Body of pancreas (tissue), 4 donors: Measurements from ENCODE around the gene RBP2. TPM values are rescaled to one million over a fixed set of nuclear protein-coding genes. Genes with fewer than 3 reads are reported as not detected.

Experiments
- ATAC-seq: fragments of 150-250 bp; one replicate; pipeline ENCODE4 v1.9.1; 2016
- DNase-seq, 4 donors: peaks; one replicate each; pipeline ENCODE4 v3.0.0-alpha.2; 2019
- H3K27ac ChIP-seq, 4 donors: fragments of 200-600 bp; sonication (generic); 1 replicate in 3 of 4; 2 replicates in 1 of 4; pipeline versions ENCODE4 v1.5.1 to v1.6.1; 2016 to 2019; ENCODE audit warnings: mild to moderate bottlenecking in 1 of 4, mixed read lengths in 1 of 4, moderate library complexity in 1 of 4
- H3K27me3 ChIP-seq, 2 donors: fragments of 200-600 bp; sonication (generic); one replicate each; pipeline ENCODE4 v1.6.0; 2016; ENCODE audit warnings: mild to moderate bottlenecking in 1 of 2
- H3K36me3 ChIP-seq, 2 donors: fragments of 200-600 bp; sonication (generic); replicated peaks in 1 of 2; 2 replicates each; pipeline ENCODE4 v1.5.1; 2016; ENCODE audit warnings: low read depth in 2 of 2; ENCODE audit not compliant: insufficient read depth in 1 of 2
- H3K4me1 ChIP-seq: fragments of 200-600 bp; sonication (generic); one replicate; pipeline ENCODE4 v1.6.0; 2016
- H3K4me3 ChIP-seq, 2 donors: fragments of 200-600 bp; sonication (generic); 1 replicate in 1 of 2; 2 replicates in 1 of 2; pipeline ENCODE4 v1.5.1; 2016 to 2019
- H3K9me3 ChIP-seq, 3 donors: fragments of 200-600 bp; sonication (generic); 1 replicate in 2 of 3; 2 replicates in 1 of 3; pipeline ENCODE4 v1.5.1; 2016
- POLR2A ChIP-seq, 3 donors: fragments of 450-650 bp; IDR thresholded peaks; one replicate each; pipeline ENCODE4 v1.6.1; 2016; ENCODE audit warnings: antibody characterized with exemption in 3 of 3, mild to moderate bottlenecking in 2 of 3
- WGBS, 2 donors: methylation state at CpG; one replicate each; pipeline ENCODE4 v1.1.5; 2017; 5-methylcytosine and 5-hydroxymethylcytosine counted together
- intact Hi-C: fragments of 100-400 bp; cut with DNase I; formaldehyde crosslinking; loops from one replicate; pipeline ENCODE4 v1.15.1; 2023
- total RNA-seq, 2 donors: library from RNA; depleted of rRNA; stranded (reverse); fragments of >200 nt; gene quantifications; one replicate each; pipeline ENCODE4 v1.1.0, GENCODE V29; 2016
- TF ChIP-seq, protein P1 (sequence below), 7 experiments: fragments of 450-650 bp in 4 of 7; fragments of 200-600 bp in 3 of 7; sonication (generic) in 3 of 7; IDR thresholded peaks; one replicate each; pipeline ENCODE4 v1.5.1; 2016 to 2019; ENCODE audit warnings: antibody characterized with exemption in 7 of 7

RBP2 gene
- total RNA-seq, 2 donors from 2014 or later = not detected

- 21 to 38% methylated on average over 3 of the region's 3 CpGs for WGBS, 2 donors
- peaks cover 30% of the 10 kb centered on the region for H3K4me1 ChIP-seq
- no peak for DNase-seq
- ATAC-seq = peak; percentile 89
- peak overlapping the region in 3 of 4 donors; percentile 73 to 80 (median 74) for H3K27ac ChIP-seq
- H3K9me3 ChIP-seq = no peaks in the 10 kb centered on the region
- H3K27me3 ChIP-seq = no peaks in the 10 kb centered on the region
- intact Hi-C loops = no loop called here
- no peaks in the 10 kb centered on the region for H3K36me3 ChIP-seq
- no peak for TF ChIP-seq POLR2A (IDR thresholded peaks at IDR 0.05)
- TF ChIP-seq, protein P1, sequence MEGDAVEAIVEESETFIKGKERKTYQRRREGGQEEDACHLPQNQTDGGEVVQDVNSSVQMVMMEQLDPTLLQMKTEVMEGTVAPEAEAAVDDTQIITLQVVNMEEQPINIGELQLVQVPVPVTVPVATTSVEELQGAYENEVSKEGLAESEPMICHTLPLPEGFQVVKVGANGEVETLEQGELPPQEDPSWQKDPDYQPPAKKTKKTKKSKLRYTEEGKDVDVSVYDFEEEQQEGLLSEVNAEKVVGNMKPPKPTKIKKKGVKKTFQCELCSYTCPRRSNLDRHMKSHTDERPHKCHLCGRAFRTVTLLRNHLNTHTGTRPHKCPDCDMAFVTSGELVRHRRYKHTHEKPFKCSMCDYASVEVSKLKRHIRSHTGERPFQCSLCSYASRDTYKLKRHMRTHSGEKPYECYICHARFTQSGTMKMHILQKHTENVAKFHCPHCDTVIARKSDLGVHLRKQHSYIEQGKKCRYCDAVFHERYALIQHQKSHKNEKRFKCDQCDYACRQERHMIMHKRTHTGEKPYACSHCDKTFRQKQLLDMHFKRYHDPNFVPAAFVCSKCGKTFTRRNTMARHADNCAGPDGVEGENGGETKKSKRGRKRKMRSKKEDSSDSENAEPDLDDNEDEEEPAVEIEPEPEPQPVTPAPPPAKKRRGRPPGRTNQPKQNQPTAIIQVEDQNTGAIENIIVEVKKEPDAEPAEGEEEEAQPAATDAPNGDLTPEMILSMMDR (IDR thresholded peaks at IDR 0.05) = no peak
- no peak overlapping the region for H3K4me3 ChIP-seq
Observed at GRCh38 chr3:139477710-139478640, 1.7 kb upstream of the RBP2 start.

GRCh38 chr3:139473155-139473771, 3.1 kb downstream of the RBP2 start:
- Histone ChIP-seq H3K4me1 (peaks cover 21% of the 10 kb centered on the region), H3K4me3 (no peak overlapping the region), H3K27ac (no peak overlapping the region), H3K36me3 (no peaks in the 10 kb centered on the region), H3K9me3 (no peaks in the 10 kb centered on the region), H3K27me3 (no peaks in the 10 kb centered on the region)
- DNase-seq (no peak), ATAC-seq (no peak)
- intact Hi-C loops = loop anchor here (5.0 kb wide), 1 partner anchor 1394 kb away; no protein-coding TSS in a partner anchor
- WGBS, 2 donors = 75 to 94% methylated on average over 2 of the region's 2 CpGs
- no peak for TF ChIP-seq POLR2A (IDR thresholded peaks at IDR 0.05)
- TF ChIP-seq, protein P1 (IDR thresholded peaks at IDR 0.05) = no peak

DNA sequence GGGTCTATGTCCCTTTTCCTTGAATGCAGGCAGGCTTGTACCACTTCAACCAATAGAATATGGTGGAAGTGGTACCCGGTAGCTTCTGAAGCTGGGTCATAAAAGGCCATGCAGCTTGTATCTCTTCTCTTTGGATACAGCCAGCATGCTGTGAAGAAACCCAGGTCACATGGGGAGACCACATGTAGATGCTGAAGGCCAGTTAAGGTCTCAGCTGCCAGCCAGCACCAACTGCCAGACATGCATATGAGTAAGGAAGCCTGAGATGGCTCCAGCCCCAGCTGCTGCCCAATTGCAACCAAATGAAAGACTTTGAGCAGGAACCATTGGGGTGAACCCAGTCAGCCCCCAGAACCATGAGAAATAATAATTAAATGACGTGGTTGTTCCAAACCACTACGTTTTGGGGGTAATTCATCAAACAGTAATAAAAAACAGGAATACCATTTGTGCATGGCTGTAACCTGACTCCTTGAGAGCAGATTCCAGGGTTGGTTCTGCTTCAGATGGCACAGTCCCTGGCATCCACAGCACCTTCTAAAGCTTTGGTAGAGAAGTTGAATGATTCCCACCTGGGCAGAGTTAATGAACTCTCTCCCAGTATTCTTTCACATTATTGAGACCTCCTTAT, 3.8 kb downstream of the RBP2 start:
- Histone ChIP-seq H3K4me3 (no peak overlapping the region), H3K9me3 (no peaks in the 10 kb centered on the region), H3K36me3 (no peaks in the 10 kb centered on the region), H3K4me1 (peaks cover 18% of the 10 kb centered on the region), H3K27ac (no peak overlapping the region), H3K27me3 (no peaks in the 10 kb centered on the region)
- TF ChIP-seq, protein P1 (IDR thresholded peaks at IDR 0.05) = no peak
- TF ChIP-seq POLR2A (IDR thresholded peaks at IDR 0.05) = no peak
- no peak for ATAC-seq
- intact Hi-C loops = loop anchor here (5.0 kb wide), 1 partner anchor 1395 kb away; no protein-coding TSS in a partner anchor
- no peak for DNase-seq
- 92 to 94% methylated on average over 3 of the region's 3 CpGs for WGBS, 2 donors

- no peak for DNase-seq
- Histone ChIP-seq H3K27me3 (no peaks in the 10 kb centered on the region), H3K9me3 (no peaks in the 10 kb centered on the region), H3K36me3 (no peaks in the 10 kb centered on the region), H3K4me1 (peaks cover 7% of the 10 kb centered on the region), H3K4me3 (no peak overlapping the region), H3K27ac (no peak overlapping the region)
- intact Hi-C loops = loop anchor here (5.0 kb wide), 1 partner anchor 1397 kb away; no protein-coding TSS in a partner anchor
- ATAC-seq = no peak
- TF ChIP-seq, protein P1 (IDR thresholded peaks at IDR 0.05) = no peak
- TF ChIP-seq POLR2A (IDR thresholded peaks at IDR 0.05) = no peak
- 89 to 93% methylated on average over 2 of the region's 2 CpGs for WGBS, 2 donors
Observed at GRCh38 chr3:139470199-139470598, 6.1 kb downstream of the RBP2 start.
